HepG2 (cell line): ENCODE measurements around the gene PTPRE.

Source experiments
- ATF2 ChIP-seq: sonication (generic); formaldehyde crosslinking; IDR thresholded peaks from 2 replicates; pipeline ENCODE4 v1.4.0; 2020; ENCODE audit warnings: missing genetic modification reagents
- CTCF ChIP-seq: sonication (generic); formaldehyde crosslinking; IDR thresholded peaks from 2 replicates; pipeline ENCODE4 v1.5.0; 2020; ENCODE audit warnings: mild to moderate bottlenecking, missing genetic modification reagents, moderate library complexity
- EZH2 ChIP-seq: conservative IDR thresholded peaks from 2 replicates; pipeline ENCODE4 v1.6.1; 2012; ENCODE audit warnings: mild to moderate bottlenecking, low read depth, low read length, moderate library complexity
- RNF2 ChIP-seq: fragments of 450-650 bp; conservative IDR thresholded peaks from 2 replicates; pipeline ENCODE4 v1.6.1; 2016; ENCODE audit warnings: low read depth
- SMAD1 ChIP-seq: sonication (generic); formaldehyde crosslinking; IDR thresholded peaks from 2 replicates; pipeline ENCODE4 v1.4.0; 2020; ENCODE audit warnings: missing genetic modification reagents, low read depth, mild to moderate bottlenecking, borderline replicate concordance
- ZFAT ChIP-seq: sonication (generic); formaldehyde crosslinking; conservative IDR thresholded peaks from 2 replicates; pipeline ENCODE4 v1.8.1; 2023; ENCODE audit warnings: missing genetic modification reagents, inconsistent platforms
- ZNF138 ChIP-seq: sonication (generic); formaldehyde crosslinking; IDR thresholded peaks from 2 replicates; pipeline ENCODE4 v1.5.0; 2020; ENCODE audit warnings: mild to moderate bottlenecking, low read depth, missing genetic modification reagents
- ZNF407 ChIP-seq: sonication (generic); formaldehyde crosslinking; IDR thresholded peaks from one replicate; pipeline ENCODE4 v1.5.1; 2020; ENCODE audit warnings: mild to moderate bottlenecking, missing genetic modification reagents; ENCODE audit errors: not compliant biosample characterization
- ZNF639 ChIP-seq: conservative IDR thresholded peaks from 2 replicates; pipeline ENCODE4 v1.6.1; 2018; ENCODE audit warnings: missing genetic modification reagents
- ZNF777 ChIP-seq: sonication (generic); formaldehyde crosslinking; IDR thresholded peaks from 2 replicates; pipeline ENCODE4 v1.4.0; 2020; ENCODE audit warnings: missing genetic modification reagents
- TF ChIP-seq, protein P1 (sequence below): sonication (generic); IDR thresholded peaks from 2 replicates; pipeline ENCODE4 v1.6.1; 2016; ENCODE audit warnings: low read depth, borderline replicate concordance

DNA sequence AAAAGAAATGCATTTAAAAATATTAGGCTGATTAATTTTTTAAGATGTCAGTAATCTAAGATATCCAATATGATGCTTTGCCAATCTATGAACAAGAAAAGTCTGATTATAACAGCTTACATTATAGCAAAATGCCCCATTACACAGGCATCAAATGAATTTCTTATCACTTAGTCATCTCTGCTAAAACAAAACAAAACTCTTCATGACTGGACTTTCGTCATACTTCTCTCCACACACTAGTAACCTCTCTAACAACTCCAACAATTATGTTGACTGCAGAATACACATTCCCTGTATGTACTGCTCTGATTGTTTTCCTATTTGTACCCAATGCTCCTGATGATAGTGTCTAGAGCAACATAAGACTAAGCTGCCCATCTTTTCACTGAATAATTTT is 223.1 kb downstream of the PTPRE start:
- TF ChIP-seq ATF2, result no peak
- TF ChIP-seq RNF2, result no peak
- TF ChIP-seq, protein P1, sequence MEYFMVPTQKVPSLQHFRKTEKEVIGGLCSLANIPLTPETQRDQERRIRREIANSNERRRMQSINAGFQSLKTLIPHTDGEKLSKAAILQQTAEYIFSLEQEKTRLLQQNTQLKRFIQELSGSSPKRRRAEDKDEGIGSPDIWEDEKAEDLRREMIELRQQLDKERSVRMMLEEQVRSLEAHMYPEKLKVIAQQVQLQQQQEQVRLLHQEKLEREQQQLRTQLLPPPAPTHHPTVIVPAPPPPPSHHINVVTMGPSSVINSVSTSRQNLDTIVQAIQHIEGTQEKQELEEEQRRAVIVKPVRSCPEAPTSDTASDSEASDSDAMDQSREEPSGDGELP, result no peak
- TF ChIP-seq ZNF407, result no peak
- TF ChIP-seq CTCF (CRISPR knock-in tag), result no peak
- no peak for TF ChIP-seq SMAD1
- TF ChIP-seq ZFAT, result no peak
- TF ChIP-seq ZNF777 (CRISPR knock-in tag), result no peak
- TF ChIP-seq ZNF138 (CRISPR knock-in tag), result no peak
- TF ChIP-seq ZNF639 (CRISPR knock-in tag), result no peak
- TF ChIP-seq EZH2, result no peak
